HCT116 (cell line): ENCODE data around the gene LRR1.

ENCODE experiments used
- CTCF ChIP-seq, 3 experiments: fragments of 200-600 bp in 1 of 3; sonication (generic) in 1 of 3; IDR thresholded peaks in 2 of 3; conservative IDR thresholded peaks in 1 of 3; 2 replicates each; pipeline ENCODE4 v1.5.1; 2012 to 2017; ENCODE audit warnings: low read depth in 2 of 3, low read length in 2 of 3, antibody characterized with exemption in 1 of 3, borderline replicate concordance in 1 of 3, control low read depth in 1 of 3, mild to moderate bottlenecking in 1 of 3, mixed read lengths in 1 of 3, mixed run types in 1 of 3, moderate library complexity in 1 of 3; ENCODE audit not compliant: insufficient read depth in 1 of 3
- EZH2phosphoT487 ChIP-seq: fragments of 200-600 bp; IDR thresholded peaks from 2 replicates; pipeline ENCODE4 v1.6.1; 2018; ENCODE audit warnings: antibody characterized with exemption, borderline replicate concordance
- JUND ChIP-seq: IDR thresholded peaks from 2 replicates; pipeline ENCODE4 v1.6.1; 2012
- POLR2A ChIP-seq: IDR thresholded peaks from 2 replicates; pipeline ENCODE4 v1.7.0; 2011; ENCODE audit warnings: borderline replicate concordance; ENCODE audit not compliant: insufficient read depth, insufficient read length; ENCODE audit errors: extremely low read depth
- POLR2AphosphoS5 ChIP-seq: IDR thresholded peaks from 2 replicates; pipeline ENCODE4 v1.6.1; 2011; ENCODE audit warnings: mild to moderate bottlenecking, low read depth, low read length, moderate library complexity
- RAD21 ChIP-seq: IDR thresholded peaks from 2 replicates; pipeline ENCODE4 v1.6.1; 2012; ENCODE audit warnings: low read depth, mild to moderate bottlenecking
- REST ChIP-seq: IDR thresholded peaks from 2 replicates; pipeline ENCODE4 v1.6.1; 2012; ENCODE audit warnings: low read depth
- SIN3A ChIP-seq: IDR thresholded peaks from 2 replicates; pipeline ENCODE4 v1.6.1; 2012; ENCODE audit warnings: low read depth
- ZNF274 ChIP-seq: fragments of 200-500 bp; sonication (Bioruptor generic); IDR thresholded peaks from 2 replicates; pipeline ENCODE4 v1.6.1; 2014; ENCODE audit warnings: mild to moderate bottlenecking, low read depth, low read length, inconsistent platforms

- TF ChIP-seq CTCF (IDR thresholded peaks at IDR 0.05 in 2 of 3, conservative IDR thresholded peaks at IDR 0.05 in 1 of 3; ENCODE audit: borderline replicate concordance in 1 of 3, insufficient read depth in 1 of 3, low read depth in 2 of 3, low read length in 2 of 3), result no peak
- no peak for TF ChIP-seq SIN3A
- TF ChIP-seq JUND, result no peak
- TF ChIP-seq POLR2A, result no peak
- no peak for TF ChIP-seq REST
- TF ChIP-seq POLR2AphosphoS5, result no peak
- no peak for TF ChIP-seq EZH2phosphoT487
- no peak for TF ChIP-seq RAD21
- TF ChIP-seq ZNF274, result no peak
Observed at GRCh38 chr14:49619730-49620129, 21.0 kb downstream of the LRR1 start.
